ENCODE data around the gene FAM200C.

The FAM200C gene

DNA sequence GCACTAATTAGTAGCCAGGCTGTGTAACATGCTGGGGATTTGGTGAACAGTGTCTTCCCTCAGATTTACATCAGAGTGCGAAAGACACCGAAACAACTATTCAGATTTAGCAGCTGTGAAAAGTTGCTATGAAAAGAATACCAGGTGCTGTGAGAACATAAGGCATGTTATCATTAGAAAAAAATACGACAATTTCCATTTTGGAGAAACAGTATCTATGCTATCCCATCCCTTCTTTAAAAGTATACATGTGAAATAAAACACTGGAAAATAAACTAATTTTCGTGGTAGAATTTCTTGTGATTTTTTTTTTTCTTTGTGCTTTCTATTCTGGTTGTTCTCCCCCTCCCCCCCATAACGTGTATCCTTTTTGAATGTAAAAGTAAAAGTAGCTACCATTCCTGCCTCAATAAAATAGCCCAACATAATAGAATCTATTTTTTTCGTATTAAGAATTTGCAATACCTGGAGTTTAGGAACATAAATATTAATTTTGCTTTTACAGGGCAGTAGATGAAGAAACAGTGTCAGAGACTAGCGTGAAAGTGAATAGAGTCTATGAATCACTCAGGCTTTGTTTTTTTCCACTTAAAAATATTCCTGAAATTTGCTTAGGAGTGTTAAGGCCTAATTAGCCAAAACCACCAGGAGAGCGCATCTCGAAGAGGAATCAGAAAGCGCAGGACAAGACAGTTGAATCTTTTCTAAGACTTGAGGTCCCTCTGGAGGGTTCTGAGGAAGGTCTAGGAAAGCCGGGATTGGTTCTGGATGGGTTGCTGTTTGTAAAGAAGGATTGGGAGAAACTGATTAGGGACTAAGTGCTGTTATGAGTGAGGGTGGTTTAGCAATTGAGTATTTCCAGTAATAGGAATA, 19.8 kb upstream of the FAM200C start:
- DNase-seq, result no peak

DNA sequence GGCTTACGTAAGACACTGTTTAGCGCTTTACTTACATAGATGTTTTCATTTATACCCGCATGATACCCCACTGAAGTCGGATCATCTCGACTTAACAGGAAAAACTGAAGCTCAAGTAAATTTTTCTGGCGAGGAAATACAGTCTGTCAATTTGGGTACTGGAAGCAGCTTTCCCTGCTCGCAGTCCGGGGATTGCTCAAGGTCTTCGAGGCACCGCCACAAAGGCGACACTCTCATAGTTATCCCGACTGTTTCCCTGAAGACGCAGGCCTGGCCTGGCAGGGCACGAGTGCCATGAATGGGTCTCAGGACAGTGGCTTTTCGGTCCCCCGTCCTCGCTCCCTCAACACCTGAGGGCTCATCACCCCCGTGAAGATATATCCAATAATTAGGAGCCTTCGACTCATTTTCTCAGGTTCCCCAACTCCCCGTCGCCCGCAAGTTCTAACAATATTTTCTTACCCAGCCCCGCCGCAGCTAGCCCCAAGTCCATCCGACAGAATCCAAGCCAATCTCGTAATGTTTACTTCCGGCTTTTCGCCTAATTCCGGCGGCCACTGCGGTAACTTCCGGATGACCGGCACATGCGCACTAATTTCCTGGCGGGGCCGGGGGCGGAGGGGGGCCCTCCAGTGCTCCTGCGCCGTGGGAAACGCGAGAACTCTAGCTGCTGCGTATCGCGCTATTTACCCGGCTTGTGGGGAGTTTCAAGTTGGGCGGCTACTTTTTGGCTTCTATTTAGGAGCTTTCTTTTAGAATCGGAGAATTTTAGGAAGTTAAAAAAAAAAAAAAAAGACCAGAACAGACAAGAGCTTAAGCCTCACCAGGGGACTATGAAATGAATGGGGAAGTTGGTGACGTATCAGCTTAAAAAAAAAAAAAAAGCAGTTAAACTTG, 19.0 kb upstream of the FAM200C start, which contains the start of gene SLU7:
TSS of gene SLU7 (minus strand) at position 521 of the 897 bp plus-strand sequence. CDS start 3,787 bp downstream, outside the sequence.
- peak; percentile 92 for DNase-seq

DNA sequence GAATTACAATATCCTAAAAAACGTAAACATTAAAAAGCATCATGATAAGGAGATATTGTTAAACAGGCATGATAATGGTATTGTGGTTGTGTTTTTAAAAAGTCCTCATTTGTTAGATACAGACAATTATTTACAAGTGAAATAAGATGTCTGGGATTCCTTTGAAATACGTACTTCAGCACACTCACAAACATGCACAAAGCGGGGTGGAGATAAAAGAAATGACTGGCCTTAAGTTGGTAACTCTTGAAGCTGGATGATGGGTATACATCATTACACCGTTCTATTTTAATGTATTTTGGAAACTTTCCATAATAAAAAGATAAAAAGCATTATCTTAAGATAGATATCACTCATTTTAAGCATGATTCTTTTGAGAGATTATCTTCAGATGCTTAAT, 1.0 kb downstream of the FAM200C start:
- DNase-seq, result no peak

DNA sequence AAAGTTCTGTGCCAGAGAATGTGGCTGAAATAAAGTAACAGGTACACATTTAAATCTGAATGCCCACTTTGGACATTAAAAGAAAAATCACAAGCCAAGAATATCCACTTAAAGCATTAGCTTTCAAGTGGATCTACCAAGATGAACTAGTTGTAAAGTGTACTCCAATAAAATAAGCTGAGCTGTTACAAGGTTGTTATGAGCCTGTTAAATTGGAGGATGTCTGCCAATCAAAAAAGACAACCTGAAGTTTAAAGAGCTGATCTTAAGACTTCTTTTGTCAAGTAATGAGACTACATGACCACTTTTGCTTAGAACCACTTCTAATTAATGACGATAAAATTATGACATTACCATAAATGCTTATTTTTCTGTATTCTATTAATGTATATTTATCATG, 2.4 kb downstream of the FAM200C start:
- DNase-seq, result no peak

DNA sequence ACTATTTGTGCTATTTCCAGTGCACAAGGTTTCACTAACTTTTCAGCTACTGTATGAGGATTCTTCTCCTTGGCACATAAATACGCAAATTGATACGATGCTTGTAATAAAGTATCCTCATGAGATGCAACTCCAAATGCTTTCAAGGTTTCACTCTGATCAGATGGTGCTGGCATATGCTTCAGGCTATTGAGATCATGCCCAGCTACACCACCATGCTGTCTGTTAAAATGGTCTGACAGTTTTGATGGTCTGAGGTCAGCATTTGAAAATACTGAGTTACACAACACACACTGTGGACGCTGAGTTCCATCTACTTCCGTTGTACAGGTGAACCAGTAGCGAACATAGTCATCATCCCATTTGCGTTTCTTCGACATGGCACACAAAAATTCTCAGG, 4.7 kb downstream of the FAM200C start:
- DNase-seq, result no peak

DNA sequence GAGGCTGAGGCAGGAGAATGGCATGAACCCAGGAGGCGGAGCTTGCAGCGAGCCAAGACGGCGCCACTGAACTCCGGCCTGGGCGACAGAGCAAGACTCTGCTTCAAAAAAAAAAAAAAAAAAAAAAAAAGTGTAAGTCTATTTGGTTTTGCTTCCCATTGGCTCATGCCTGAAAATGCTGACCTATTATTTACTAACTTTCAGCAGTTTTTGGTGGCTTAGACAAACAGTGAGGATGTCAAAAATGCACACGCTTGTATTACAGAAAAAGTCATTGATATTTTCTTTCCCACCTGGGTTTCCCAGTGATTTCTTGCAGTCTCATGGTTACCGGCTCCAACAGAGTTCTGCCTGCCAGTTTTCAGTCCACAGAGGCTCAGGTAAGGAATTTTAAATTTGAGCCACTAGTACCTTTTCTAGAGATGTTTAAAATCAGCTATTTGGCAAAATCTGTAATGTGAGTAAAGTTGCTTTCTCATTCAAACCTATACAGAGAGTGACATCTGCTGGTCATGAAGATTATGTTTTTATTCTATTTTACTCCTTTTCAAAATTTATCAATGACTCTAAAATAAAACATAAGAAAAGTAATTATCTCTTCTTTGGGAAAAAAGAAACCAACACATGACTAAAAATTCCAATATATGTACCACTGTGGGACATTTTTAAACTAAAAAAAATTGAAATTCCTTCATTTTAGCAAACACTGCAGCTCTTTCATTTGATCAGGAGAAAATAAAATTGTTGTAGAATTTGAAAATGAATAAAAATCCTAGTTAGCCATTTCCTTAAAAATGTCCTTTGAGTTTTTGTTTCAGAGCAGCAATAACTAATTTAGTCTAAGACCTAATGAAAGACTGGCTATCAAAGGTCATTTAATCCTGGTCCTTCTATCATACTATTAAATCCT, 8.8 kb downstream of the FAM200C start:
- DNase-seq, result no peak

DNA sequence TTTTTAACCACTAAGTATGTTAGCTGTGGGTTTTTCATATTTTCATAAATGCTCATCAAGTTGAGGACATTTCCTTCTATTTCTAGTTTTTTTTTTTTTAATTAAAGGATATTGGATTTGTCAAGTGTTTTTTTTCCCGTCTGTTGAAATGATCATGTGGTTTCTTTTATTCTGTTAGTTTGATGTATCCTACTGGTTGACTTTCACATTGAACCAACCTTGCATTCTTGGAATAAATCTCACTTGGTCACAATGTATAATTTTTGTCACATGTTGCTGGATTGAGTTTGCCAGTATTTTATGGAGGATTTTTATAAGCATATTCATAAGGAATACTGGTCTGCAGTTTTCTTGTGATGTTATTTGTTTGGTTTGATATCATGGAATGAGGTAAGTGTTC, 12.4 kb downstream of the FAM200C start:
- no peak for DNase-seq

DNA sequence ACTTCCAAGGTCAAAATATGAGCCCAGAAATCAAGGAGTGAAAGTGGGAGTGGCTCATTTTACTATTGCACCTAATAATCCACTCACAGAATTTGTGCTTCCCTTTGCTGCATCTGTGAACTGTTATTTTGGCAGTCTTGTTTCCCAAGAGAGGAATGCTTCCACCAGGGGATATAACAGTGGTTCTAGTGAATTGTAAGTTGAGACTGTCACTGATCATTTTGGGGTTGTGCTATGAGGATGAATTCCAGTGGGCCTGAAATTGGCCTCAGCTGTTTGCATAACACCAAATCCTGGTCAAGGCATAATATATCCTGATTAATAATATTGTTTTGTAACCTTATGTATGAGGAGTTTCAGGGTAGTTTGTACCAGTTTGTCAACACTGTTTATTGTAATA, 14.4 kb downstream of the FAM200C start:
- no peak for DNase-seq

DNA sequence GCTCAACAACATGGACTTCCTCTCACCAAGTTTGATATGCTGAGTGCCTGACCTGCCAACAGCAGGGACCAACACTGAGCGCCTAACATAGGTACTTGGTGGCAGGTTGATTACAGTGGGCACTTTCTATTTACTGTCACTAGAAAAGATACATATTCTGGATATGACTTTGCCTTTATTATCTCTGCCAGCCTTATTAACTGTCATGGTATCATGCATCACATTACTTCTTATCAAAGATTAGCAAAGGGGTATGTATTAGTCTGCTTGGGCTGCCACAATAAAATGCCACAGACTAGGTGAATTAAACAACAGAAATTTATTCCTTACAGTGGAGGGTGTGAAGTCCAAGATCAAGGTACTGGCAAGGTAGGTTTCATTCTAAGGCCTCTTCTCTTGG, 15.2 kb downstream of the FAM200C start:
- DNase-seq, result no peak

DNA sequence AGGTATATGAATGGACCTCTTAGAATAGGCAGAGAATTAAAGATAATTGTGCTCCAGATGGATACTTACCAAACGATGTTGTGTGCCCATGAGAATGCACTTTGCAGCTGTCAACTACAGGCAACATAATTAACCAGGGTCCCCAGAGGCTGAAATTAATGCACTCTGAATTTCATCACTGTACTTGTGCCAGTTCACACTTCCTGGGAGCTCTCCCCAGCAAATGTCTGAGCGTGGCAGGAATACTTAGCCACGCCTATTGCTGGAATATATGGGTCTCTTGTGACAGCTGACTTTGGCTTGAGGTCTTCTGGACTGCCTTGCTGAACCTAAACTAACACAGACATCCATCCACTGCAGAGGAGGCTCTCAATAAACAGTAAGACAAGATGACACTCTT, 17.5 kb downstream of the FAM200C start:
- no peak for DNase-seq

DNA sequence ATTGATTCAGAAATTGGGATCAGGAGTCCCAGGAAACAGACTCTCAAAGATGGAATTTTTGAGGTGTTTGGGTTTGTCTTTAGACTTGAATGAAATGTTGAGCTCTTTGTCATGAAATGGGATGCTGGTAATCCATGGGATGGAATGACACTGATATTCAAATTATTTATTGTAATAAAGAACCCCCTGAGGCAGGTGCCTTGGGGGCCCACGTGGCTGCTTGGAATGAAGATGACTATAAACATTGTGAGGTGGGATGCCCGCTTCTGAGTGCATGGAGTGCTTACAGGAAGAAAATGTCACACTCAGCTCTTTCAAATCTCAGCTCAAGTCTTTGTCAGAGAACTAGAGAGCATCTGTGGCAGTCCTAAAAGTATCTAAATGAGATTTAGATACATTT, 19.8 kb downstream of the FAM200C start:
- no peak for DNase-seq

DNA sequence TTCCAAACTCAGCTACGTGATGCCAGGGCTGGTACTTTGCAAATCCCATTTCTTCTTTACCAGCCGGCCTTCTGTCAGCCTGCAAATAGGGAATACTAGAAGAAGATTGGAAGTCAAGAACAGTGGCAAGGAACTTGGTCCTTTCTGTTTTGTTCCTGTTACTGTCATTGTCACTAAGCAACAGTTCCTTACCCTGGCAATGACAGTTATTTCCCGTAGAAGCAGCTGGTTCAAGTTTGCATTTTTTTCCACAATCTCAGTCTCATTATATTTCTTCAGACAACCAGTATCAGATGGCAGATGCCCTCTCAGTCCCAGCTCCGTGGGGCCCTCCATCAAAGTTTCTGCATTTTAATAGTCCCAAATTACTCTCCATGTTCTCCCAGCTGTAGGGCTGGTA, 20.3 kb downstream of the FAM200C start:
- DNase-seq, result no peak

DNA sequence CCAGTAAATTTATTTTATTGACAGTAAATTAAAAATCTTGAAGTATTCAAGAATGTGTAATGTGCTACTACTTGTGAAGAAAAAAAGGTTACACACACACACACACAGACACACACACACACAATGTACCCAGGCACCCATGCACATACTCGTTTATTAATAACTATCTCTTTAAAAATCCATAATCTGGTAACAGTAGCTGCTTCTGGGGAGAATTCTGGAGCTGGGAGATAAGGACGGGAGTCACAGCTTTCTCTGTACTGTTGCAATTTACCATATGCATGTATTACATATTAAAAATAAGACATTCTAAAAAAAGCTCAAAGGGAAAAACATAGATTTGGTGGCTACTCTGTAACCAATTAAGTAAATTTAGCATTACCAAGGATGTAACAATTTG, 21.5 kb downstream of the FAM200C start:
- DNase-seq, result no peak

DNA sequence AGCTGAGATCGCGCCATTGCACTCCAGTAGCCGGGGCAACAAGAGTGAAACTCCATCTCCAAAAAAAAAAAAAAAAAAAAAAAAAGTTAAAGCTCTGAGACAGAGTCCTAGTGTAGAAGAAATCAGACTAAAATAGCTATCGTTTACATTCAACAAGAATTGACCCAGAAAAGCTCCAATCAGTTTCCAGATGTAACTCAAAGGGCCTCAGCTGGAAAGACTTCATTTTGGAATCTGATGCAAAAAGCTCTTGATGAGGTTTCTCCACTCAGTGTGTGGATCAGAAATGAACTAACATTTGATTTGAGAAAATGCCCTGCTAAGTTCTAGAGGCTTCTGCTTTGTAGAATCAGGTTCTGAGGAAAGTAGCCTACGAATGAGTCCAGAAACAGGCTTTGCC, 22.2 kb downstream of the FAM200C start:
- DNase-seq, result no peak

DNA sequence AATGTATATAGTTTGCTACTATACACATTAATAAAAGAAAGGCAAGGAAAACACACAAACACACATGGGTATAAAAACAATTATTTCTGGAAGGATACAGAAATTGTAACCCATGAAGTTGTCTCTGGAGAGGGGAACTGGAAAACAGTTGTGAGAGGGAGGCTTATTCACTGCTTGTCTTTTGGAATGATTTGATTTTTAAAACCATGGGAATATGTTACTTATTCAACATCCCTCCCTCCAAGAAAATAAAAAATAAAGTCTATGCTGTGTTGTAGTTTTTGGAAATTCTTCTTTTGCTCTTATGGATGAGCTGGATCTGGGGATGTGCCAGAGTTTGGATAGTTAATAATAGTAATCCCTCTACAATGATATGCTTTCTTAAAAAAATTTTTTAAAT, 23.4 kb downstream of the FAM200C start:
- DNase-seq, result no peak

DNA sequence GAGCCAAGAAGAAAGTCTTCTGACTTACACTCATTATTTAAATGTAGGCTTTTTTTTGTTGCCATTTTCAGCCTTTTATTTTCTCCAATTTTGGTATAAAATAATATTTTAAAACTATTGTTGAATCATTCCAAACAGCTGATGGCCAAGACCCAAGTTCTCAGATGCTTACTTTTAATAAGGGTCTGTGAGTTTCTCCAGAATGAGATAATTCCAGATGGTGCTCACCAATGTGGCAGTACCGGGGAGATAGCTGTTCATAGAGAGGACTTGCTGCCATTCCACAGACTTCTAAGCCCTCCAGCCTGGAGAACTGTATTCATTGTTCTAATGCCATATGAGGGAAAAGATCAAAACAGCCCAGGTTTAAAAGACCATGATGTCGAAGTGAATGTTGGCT, 24.2 kb downstream of the FAM200C start:
- DNase-seq, result no peak

DNA sequence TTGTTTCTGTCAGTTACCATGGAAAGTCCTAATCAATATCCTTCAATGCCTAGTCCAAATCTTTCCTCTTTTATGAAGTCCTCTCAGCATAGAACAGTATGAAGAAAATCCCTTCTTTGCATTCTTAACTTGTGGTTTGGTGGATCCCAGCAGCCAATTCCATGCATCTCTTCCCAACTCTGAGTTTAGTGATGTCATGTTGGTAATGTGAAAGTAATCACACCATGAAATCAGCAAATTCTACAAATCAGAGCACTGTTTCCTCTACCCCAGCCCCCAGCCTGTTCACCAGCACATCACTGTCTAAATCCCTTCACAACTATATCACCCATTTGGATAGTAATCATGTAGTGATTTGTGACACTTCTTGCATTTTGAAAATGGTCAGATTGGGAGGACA, 24.7 kb downstream of the FAM200C start:
- DNase-seq, result no peak

DNA sequence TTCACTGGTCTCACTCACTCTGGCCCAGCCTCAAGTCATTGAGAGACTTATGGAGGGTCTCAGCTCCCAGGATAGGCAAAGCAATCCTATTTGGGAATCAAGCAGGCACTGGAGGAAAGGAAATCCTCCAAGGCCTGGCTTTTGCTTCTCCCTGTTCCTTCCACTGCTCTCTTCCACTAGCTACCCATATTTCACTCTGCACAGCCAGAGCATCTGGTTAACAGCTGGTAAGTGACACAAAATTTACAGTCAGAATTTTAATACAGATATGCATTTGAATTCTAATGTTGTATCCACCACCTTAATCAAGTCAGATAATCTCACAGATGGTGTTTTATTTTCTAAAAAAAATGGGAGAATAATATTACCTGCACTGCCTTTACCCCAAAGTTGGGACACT, 28.6 kb downstream of the FAM200C start:
- DNase-seq, result no peak

DNA sequence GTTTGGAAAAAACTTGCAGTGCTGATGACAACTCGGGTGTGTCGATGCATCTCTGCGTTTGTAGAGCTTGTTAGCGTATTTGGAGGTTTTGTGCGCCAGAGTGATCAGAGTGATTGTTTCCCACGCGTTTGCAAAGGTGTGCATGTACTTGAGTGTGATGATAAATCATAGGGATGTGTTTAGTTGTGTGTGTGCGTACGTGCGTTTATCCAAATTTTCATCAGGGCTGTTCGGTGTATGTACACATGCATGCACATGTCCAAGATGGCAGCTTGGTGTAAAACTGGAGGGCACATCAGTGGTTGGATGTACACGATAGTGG, 29.2 kb downstream of the FAM200C start:
- no peak for DNase-seq

DNA sequence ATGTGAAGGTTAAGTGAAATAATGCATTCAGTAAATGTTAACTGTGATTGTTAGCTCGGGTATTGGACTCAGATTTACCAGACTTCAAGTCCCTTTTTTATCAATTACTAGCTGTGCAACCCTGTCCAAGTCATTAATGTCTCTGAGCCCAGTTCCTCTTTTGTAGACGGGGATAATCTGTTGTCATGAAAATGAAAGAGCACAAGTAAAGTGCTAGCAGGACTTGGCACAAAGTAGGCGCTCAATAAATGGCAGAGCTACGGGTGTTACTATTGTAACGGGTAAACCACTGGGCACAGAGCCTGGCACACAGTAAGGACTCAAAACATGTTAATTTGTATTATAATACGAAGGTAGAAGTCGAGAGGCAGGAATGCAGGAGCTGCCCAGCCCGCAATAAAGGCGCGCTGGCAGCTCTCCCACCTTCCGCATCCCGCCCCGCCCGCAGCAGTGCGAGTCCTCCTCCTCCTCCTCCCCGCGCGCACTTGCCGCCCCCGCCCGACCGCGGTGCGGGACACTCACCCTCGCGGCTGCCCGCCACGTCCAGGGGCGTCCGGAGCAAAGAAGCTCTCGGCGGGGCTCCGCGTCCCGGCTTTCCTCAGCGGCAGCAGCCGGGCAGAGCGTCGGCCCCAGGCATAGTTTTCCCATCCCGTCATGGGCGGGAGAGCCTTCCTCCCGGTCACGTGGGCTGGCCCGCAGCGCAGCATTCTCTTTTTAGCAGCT, 29.7 kb downstream of the FAM200C start, which contains the start of gene C1QTNF2:
TSS of gene C1QTNF2 (minus strand) at position 637 of the 723 bp plus-strand sequence. CDS start 15,615 bp downstream, outside the sequence.
- no peak for DNase-seq

DNA sequence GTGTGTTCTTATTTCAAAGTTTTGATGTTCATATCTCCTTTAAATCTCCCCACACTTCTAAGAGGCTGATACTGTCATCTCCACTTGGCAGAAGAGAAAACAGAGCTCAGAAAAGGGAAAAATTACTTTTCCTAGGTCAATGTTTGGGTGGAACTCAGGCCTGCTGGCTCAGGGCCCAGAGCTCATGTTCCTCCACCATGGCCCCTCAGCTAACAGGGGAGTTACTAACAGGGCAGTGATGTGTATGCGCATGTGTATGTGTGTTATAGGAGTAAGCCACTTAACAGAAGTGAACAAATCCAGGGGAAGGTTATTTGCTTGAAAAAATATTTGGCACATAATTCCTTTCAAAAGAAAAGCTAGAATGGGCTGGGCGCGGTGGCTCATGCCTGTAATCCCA, 32.0 kb downstream of the FAM200C start:
- DNase-seq, result no peak

DNA sequence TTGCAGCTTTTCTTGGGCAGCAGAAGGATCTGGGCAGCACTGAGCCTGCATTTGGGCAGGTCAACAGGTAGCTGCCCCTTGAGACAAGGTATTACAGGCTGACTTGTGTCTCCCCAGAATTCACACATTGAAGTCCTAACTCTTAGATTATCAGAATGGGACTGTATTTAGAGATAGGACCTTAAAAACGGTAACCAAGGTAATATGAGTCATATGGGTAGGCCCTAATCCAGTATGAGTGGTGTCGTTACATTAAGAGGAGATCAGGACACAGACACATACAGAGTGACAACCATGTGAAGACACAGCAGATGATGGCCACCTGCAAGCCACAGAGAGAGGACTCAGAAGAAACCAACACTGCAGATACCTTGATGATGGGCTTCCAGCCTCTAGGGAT, 32.6 kb downstream of the FAM200C start:
- DNase-seq, result no peak

All from activated CD4-positive, alpha-beta T cell treated with anti-CD3 and anti-CD28 coated beads, Interleukin-2, amount 50 U/mL, for 1 hour (primary cell).